ENCODE data around the gene POLE3. TPM values are rescaled to one million over a fixed set of nuclear protein-coding genes. Genes with fewer than 3 reads are reported as not detected.
"Not testable (repeated sequence)": the region's sequence is repeated elsewhere in the genome, so short reads cannot be mapped to it uniquely, and the experiment has no call there.

The POLE3 gene
- total and polyA plus RNA-seq, 2 experiments from 2014 or later = 32.5 to 36.8 TPM

- H3K4me2 ChIP-seq = peak overlapping the region; percentile 34
- peak overlapping the region; percentile 70 for H3K27ac ChIP-seq
Measured at GRCh38 chr9:113386571-113387393, 23.7 kb downstream of the POLE3 start.

DNA sequence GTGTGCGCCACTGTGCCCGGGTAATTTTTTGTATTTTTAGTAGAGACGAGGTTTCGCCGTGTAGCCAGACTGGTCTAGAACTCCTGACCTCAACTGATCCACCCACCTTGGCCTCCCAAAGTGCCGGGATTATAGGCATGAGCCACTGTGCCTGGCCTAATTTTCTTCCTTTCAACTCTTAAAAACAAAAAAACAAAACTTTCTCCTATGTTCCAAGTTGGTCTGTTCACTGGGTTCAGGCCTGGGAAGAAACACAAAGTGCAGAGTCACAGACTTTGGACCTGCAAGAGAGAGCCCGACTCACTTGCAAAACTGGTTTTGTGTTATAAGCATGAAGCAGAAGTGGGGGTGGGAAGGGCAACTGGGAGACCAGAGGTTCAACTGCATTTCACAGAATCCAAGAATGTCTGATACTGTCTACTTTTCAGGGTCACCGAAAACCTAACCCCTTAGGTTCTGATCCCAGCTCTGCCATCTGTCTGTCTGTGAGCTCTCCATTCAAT lies 28.5 kb downstream of the POLE3 start:
- 50% methylated on average over 8 of the region's 8 CpGs for WGBS (ENCODE audit: low lambda C conversion rate, missing lambda C conversion rate)
- Histone ChIP-seq H2AFZ (no peak overlapping the region), H3K27me3 (no peaks in the 10 kb centered on the region), H3K27ac (peak overlapping the region; percentile 96), H3K4me2 (peak overlapping the region; percentile 69), H3K9me3 (ENCODE audit: low read depth) (no peaks in the 10 kb centered on the region), H3K4me1 (ENCODE audit: insufficient read depth) (peaks cover 52% of the 10 kb centered on the region), H3K9me2 (replicated peaks; ENCODE audit: insufficient read depth) (no peaks in the 10 kb centered on the region), H4K20me1 (ENCODE audit: insufficient read depth, poor library complexity, severe bottlenecking) (no peaks in the 10 kb centered on the region), H3K36me3 (replicated peaks; ENCODE audit: insufficient read depth, low read depth) (no peaks in the 10 kb centered on the region), H3K79me2 (no peaks in the 10 kb centered on the region), H3K4me3 (no peak overlapping the region)
- peak; percentile 84 for DNase-seq (ENCODE audit: low spot score)
- no peak for TF ChIP-seq EZH2phosphoT487 (IDR thresholded peaks at IDR 0.05; ENCODE audit: low read depth, severe bottlenecking, unreplicated experiment)
- TF ChIP-seq CTCF (IDR thresholded peaks at IDR 0.05; ENCODE audit: poor library complexity) = no peak
- no peak for TF ChIP-seq EZH2 (IDR thresholded peaks at IDR 0.05; ENCODE audit: borderline replicate concordance)

More at GRCh38 chr9:113386571-113387393, 23.7 kb downstream of the POLE3 start:
- Histone ChIP-seq H3K4me3 (no peak overlapping the region), H3K27me3 (no peaks in the 10 kb centered on the region), H4K20me1 (ENCODE audit: insufficient read depth, poor library complexity, severe bottlenecking) (no peaks in the 10 kb centered on the region), H3K36me3 (replicated peaks; ENCODE audit: insufficient read depth, low read depth) (no peaks in the 10 kb centered on the region), H3K9me2 (replicated peaks; ENCODE audit: insufficient read depth) (no peaks in the 10 kb centered on the region), H3K4me1 (ENCODE audit: insufficient read depth) (peaks cover 39% of the 10 kb centered on the region), H3K9me3 (ENCODE audit: low read depth) (no peaks in the 10 kb centered on the region), H3K79me2 (no peaks in the 10 kb centered on the region), H2AFZ (no peak overlapping the region)
- no peak for DNase-seq (ENCODE audit: low spot score)
- TF ChIP-seq CTCF (IDR thresholded peaks at IDR 0.05; ENCODE audit: poor library complexity) (no peak), EZH2 (IDR thresholded peaks at IDR 0.05; ENCODE audit: borderline replicate concordance) (no peak), EZH2phosphoT487 (IDR thresholded peaks at IDR 0.05; ENCODE audit: low read depth, severe bottlenecking, unreplicated experiment) (no peak)
- 90% methylated on average over 4 of the region's 4 CpGs for WGBS (ENCODE audit: low lambda C conversion rate, missing lambda C conversion rate)

- not testable (repeated sequence) for H3K9me3 ChIP-seq (ENCODE audit: low read depth); H3K27me3 ChIP-seq; DNase-seq (ENCODE audit: low spot score); H3K4me3 ChIP-seq; H3K36me3 ChIP-seq (replicated peaks; ENCODE audit: insufficient read depth, low read depth); H4K20me1 ChIP-seq (ENCODE audit: insufficient read depth, poor library complexity, severe bottlenecking); H3K79me2 ChIP-seq; H2AFZ ChIP-seq; H3K9me2 ChIP-seq (replicated peaks; ENCODE audit: insufficient read depth)
- Histone ChIP-seq H3K27ac (peak overlapping the region; percentile 96), H3K4me2 (peak overlapping the region; percentile 69), H3K4me1 (ENCODE audit: insufficient read depth) (peaks cover 47% of the 10 kb centered on the region)
- WGBS (ENCODE audit: low lambda C conversion rate, missing lambda C conversion rate) = 71% methylated on average over 7 of the region's 7 CpGs
Measured at GRCh38 chr9:113381441-113381840, 29.0 kb downstream of the POLE3 start.

DNA sequence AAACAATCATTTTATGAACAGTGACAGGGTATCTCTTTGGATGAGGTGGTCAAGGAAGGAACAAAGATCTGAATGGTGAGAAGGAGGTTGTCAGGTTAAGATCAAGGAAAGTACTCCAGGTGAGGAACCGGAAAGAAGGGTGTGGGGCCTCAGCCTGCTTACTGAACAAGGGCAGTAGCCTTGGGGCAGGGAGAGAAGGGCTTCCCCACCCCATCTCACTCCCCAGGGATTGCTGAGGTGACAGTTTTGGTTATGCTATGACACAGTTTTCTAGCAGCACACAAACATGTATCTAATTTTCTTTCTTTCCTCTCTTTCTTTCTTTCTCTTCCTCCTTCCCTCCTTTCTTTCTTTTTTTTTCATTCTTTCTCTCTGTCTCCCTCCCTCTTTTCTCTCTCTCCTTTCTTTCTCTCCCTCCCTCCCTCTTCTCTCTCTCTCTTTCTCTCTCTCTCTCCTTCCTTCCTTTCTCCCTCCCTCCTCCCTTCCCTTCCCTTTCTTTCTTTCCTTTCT lies 29.6 kb downstream of the POLE3 start:
- no peak for TF ChIP-seq EZH2 (IDR thresholded peaks at IDR 0.05; ENCODE audit: borderline replicate concordance)
- H3K27ac ChIP-seq = peak overlapping the region; percentile 96
- 47% methylated on average over 1 of the region's 1 CpG for WGBS (ENCODE audit: low lambda C conversion rate, missing lambda C conversion rate)
- no peaks in the 10 kb centered on the region for H3K9me3 ChIP-seq (ENCODE audit: low read depth)
- H3K4me2 ChIP-seq = peak overlapping the region; percentile 69
- peak; percentile 51 for DNase-seq (ENCODE audit: low spot score)
- no peaks in the 10 kb centered on the region for H4K20me1 ChIP-seq (ENCODE audit: insufficient read depth, poor library complexity, severe bottlenecking)
- no peak overlapping the region for H2AFZ ChIP-seq
- peaks cover 47% of the 10 kb centered on the region for H3K4me1 ChIP-seq (ENCODE audit: insufficient read depth)
- peaks cover 6% of the 10 kb centered on the region for H3K79me2 ChIP-seq
- no peaks in the 10 kb centered on the region for H3K36me3 ChIP-seq (replicated peaks; ENCODE audit: insufficient read depth, low read depth)
- no peaks in the 10 kb centered on the region for H3K9me2 ChIP-seq (replicated peaks; ENCODE audit: insufficient read depth)
- no peaks in the 10 kb centered on the region for H3K27me3 ChIP-seq
- no peak overlapping the region for H3K4me3 ChIP-seq

DNA sequence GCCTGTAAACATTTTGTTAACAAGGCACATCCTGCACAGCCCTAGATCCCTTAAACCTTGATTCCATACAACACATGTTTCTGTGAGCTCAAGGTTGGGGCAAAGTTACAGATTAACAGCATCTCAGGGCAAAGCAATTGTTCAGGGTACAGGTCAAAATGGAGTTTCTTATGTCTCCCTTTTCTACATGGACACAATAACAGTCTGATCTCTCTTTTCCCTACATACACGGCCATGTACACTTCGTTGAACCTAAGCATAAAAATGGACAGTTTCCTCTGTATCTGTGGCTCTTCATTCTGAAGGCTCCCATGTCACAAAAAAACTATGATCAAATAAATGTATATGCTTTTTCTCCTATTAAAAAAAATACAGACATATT lies 30.7 kb downstream of the POLE3 start:
- peaks cover 12% of the 10 kb centered on the region for H3K79me2 ChIP-seq
- H3K4me1 ChIP-seq (ENCODE audit: insufficient read depth) = peaks cover 47% of the 10 kb centered on the region
- not testable (repeated sequence) for H3K4me3 ChIP-seq; H3K36me3 ChIP-seq (replicated peaks; ENCODE audit: insufficient read depth, low read depth); H3K4me2 ChIP-seq; H4K20me1 ChIP-seq (ENCODE audit: insufficient read depth, poor library complexity, severe bottlenecking); H3K9me2 ChIP-seq (replicated peaks; ENCODE audit: insufficient read depth); H3K27me3 ChIP-seq; H2AFZ ChIP-seq; H3K9me3 ChIP-seq (ENCODE audit: low read depth); DNase-seq (ENCODE audit: low spot score)
- H3K27ac ChIP-seq = peak overlapping the region; percentile 96
- WGBS (ENCODE audit: low lambda C conversion rate, missing lambda C conversion rate) = 74% methylated on average over 2 of the region's 2 CpGs

DNA sequence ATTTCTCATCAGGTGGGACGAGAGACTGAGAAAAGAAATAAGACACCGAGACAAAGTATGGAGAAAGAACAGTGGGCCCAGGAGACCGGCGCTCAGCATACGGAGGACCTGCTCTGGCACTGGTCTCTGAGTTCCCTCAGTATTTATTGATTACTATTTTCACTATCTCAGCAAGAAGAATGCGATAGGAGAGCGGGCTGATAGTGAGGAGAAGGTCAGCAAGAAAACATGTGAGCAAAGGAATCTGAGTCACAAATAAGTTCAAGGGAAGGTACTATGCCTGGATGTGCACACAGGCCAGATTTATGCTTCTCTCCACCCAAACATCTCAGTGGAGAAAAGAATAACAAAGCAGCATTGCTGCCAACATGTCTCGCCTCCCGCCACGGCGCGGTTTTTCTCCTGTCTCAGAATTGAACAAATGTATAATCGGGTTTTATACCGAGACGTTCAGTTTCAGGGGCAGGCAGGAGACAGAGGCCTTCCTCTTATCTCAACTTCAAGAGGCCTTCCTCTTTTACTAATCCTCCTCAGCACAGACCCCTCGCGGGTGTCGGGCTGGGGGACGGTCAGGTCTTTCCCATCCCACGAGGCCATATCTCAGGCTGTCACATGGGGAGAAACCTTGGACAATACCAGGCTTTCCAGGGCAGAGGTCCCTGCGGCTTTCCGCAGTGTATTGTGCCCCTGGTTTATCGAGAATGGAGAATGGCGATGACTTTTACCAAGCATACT lies 31.2 kb downstream of the POLE3 start:
- not testable (repeated sequence) for H3K9me3 ChIP-seq (ENCODE audit: low read depth); H4K20me1 ChIP-seq (ENCODE audit: insufficient read depth, poor library complexity, severe bottlenecking); H3K9me2 ChIP-seq (replicated peaks; ENCODE audit: insufficient read depth); H2AFZ ChIP-seq; H3K36me3 ChIP-seq (replicated peaks; ENCODE audit: insufficient read depth, low read depth); H3K4me3 ChIP-seq; DNase-seq (ENCODE audit: low spot score); H3K27me3 ChIP-seq
- peak overlapping the region; percentile 96 for H3K27ac ChIP-seq
- peaks cover 47% of the 10 kb centered on the region for H3K4me1 ChIP-seq (ENCODE audit: insufficient read depth)
- WGBS (ENCODE audit: low lambda C conversion rate, missing lambda C conversion rate) = 36% methylated on average over 22 of the region's 24 CpGs
- peak overlapping the region; percentile 52 for H3K4me2 ChIP-seq
- H3K79me2 ChIP-seq = peaks cover 17% of the 10 kb centered on the region
